IPS-18a (cell line): ENCODE data around the gene EYS.

Experiments used
- H3K27ac ChIP-seq: one replicate; pipeline ENCODE4 v1.5.1; 2013; ENCODE audit warnings: low read length
- H3K27me3 ChIP-seq: one replicate; pipeline ENCODE4 v1.6.1; 2013; ENCODE audit warnings: mild to moderate bottlenecking, low read length; ENCODE audit not compliant: control insufficient read depth, insufficient read depth
- H3K36me3 ChIP-seq: one replicate; pipeline ENCODE4 v1.6.1; 2013; ENCODE audit warnings: low read depth, low read length; ENCODE audit not compliant: control insufficient read depth
- H3K4me1 ChIP-seq: one replicate; pipeline ENCODE4 v1.6.1; 2013; ENCODE audit warnings: low read depth, low read length; ENCODE audit not compliant: control insufficient read depth
- H3K4me3 ChIP-seq: one replicate; pipeline ENCODE4 v1.5.1; 2013; ENCODE audit warnings: low read length
- H3K9ac ChIP-seq: one replicate; pipeline ENCODE4 v1.6.1; 2013; ENCODE audit warnings: mild to moderate bottlenecking, low read length, moderate library complexity
- H3K9me3 ChIP-seq: one replicate; pipeline ENCODE4 v1.6.1; 2013; ENCODE audit warnings: low read depth, low read length; ENCODE audit not compliant: control insufficient read depth

The EYS gene

DNA sequence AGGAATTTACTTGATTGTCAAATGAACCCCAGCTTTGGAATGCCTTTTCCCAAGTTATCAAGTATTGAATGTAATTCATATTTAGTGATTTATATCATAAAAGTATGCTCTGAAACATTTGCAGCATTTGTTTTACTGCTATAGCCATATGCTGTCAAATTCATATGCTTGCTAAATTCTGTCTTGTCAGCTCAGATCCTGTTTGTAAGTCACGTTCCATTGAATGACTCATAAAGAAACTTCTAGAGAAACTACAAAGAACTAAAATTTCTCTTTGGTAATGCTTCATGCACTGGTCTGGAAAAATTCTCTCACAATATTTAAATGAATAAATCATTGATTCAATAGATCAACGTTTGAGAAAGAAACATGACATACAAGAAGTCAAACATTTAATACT, 1625.6 kb downstream of the EYS start:
- Histone ChIP-seq H3K27ac (no peak overlapping the region), H3K9ac (no peak overlapping the region), H3K9me3 (no peaks in the 10 kb centered on the region), H3K4me1 (no peaks in the 10 kb centered on the region), H3K4me3 (no peak overlapping the region), H3K27me3 (no peaks in the 10 kb centered on the region), H3K36me3 (no peaks in the 10 kb centered on the region)

GRCh38 chr6:64074981-64075380, 1632.0 kb downstream of the EYS start:
- Histone ChIP-seq H3K9ac (no peak overlapping the region), H3K36me3 (no peaks in the 10 kb centered on the region), H3K27me3 (no peaks in the 10 kb centered on the region), H3K9me3 (no peaks in the 10 kb centered on the region), H3K4me1 (no peaks in the 10 kb centered on the region), H3K27ac (no peak overlapping the region), H3K4me3 (no peak overlapping the region)

GRCh38 chr6:64072686-64073085, 1634.3 kb downstream of the EYS start:
- H3K9me3 ChIP-seq, result no peaks in the 10 kb centered on the region
- H3K4me3 ChIP-seq, result no peak overlapping the region
- no peak overlapping the region for H3K27ac ChIP-seq
- no peaks in the 10 kb centered on the region for H3K27me3 ChIP-seq
- no peaks in the 10 kb centered on the region for H3K4me1 ChIP-seq
- no peak overlapping the region for H3K9ac ChIP-seq
- no peaks in the 10 kb centered on the region for H3K36me3 ChIP-seq

GRCh38 chr6:64064919-64065318, 1642.1 kb downstream of the EYS start:
- H3K9ac ChIP-seq, result no peak overlapping the region
- H3K27ac ChIP-seq, result no peak overlapping the region
- no peak overlapping the region for H3K4me3 ChIP-seq
- H3K9me3 ChIP-seq, result no peaks in the 10 kb centered on the region
- H3K4me1 ChIP-seq, result no peaks in the 10 kb centered on the region
- no peaks in the 10 kb centered on the region for H3K27me3 ChIP-seq
- H3K36me3 ChIP-seq, result no peaks in the 10 kb centered on the region

DNA sequence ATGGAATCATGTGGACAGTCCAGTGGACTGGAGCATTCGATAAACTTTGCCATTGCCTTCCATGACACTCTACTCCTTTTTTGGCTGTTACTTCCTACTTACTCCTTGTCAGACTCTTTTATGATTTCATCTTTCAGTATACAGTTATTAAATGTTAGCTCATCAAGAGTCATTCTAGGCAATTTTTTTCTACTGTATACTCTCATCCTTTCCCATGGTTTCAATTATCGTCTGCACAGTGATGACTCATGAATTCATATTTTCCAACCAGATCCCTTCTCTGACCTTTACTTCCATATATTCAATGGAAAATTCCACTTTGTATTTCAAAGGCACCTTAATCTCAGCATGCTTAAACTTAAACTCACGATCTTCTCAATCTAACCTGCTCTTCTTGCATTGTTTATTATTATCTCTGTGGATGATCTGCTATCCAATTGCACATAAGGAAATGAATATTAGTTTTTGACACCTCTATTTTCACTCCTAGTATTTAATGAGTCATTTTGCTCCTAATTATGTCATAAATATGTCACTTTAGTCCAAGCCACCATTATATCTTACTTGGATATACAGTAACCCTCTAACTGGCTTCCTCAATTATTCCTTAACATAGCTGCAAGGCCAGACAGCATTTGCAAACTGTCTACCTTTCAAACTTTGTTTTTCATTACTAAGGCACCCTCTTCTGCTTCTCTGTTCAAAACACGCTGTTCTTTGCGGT, 1643.9 kb downstream of the EYS start:
- Histone ChIP-seq H3K9ac (no peak overlapping the region), H3K27me3 (no peaks in the 10 kb centered on the region), H3K27ac (no peak overlapping the region), H3K4me3 (no peak overlapping the region), H3K4me1 (no peaks in the 10 kb centered on the region), H3K36me3 (no peaks in the 10 kb centered on the region), H3K9me3 (no peaks in the 10 kb centered on the region)

- H3K4me3 ChIP-seq, result no peak overlapping the region
- H3K27ac ChIP-seq, result no peak overlapping the region
- H3K27me3 ChIP-seq, result no peaks in the 10 kb centered on the region
- no peaks in the 10 kb centered on the region for H3K9me3 ChIP-seq
- H3K9ac ChIP-seq, result no peak overlapping the region
- H3K4me1 ChIP-seq, result no peaks in the 10 kb centered on the region
- no peaks in the 10 kb centered on the region for H3K36me3 ChIP-seq
These were observed 1652.2 kb downstream of the EYS start for GRCh38 chr6:64054861-64055260.

- no peaks in the 10 kb centered on the region for H3K9me3 ChIP-seq
- H3K27ac ChIP-seq, result no peak overlapping the region
- no peaks in the 10 kb centered on the region for H3K36me3 ChIP-seq
- no peak overlapping the region for H3K9ac ChIP-seq
- H3K27me3 ChIP-seq, result no peaks in the 10 kb centered on the region
- H3K4me1 ChIP-seq, result no peaks in the 10 kb centered on the region
- no peak overlapping the region for H3K4me3 ChIP-seq
These were observed 1656.4 kb downstream of the EYS start for GRCh38 chr6:64050590-64050989.

DNA sequence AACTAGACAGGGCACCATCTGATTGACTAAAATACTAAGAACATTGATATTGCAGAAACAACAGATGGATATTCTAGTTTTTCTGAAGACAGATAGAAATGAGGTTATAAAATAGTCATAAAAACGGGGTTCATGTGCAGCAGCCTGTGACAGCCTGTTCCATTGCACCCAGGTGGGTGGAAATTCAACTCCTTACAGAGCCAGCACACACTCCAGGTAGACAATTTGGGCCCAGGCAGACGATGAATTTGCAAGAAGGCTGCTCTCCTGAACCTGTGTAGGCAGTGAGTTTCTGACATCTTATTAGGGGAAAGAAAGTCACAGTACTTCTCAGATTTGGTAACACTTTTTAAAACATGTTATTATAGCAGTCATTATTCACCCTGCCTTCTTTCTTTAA, 1657.3 kb downstream of the EYS start:
- H3K27me3 ChIP-seq, result no peaks in the 10 kb centered on the region
- no peak overlapping the region for H3K9ac ChIP-seq
- no peak overlapping the region for H3K27ac ChIP-seq
- no peaks in the 10 kb centered on the region for H3K4me1 ChIP-seq
- no peaks in the 10 kb centered on the region for H3K36me3 ChIP-seq
- H3K4me3 ChIP-seq, result no peak overlapping the region
- H3K9me3 ChIP-seq, result no peaks in the 10 kb centered on the region

- H3K27me3 ChIP-seq, result no peaks in the 10 kb centered on the region
- no peaks in the 10 kb centered on the region for H3K9me3 ChIP-seq
- no peak overlapping the region for H3K27ac ChIP-seq
- H3K4me1 ChIP-seq, result no peaks in the 10 kb centered on the region
- H3K36me3 ChIP-seq, result no peaks in the 10 kb centered on the region
- H3K4me3 ChIP-seq, result no peak overlapping the region
- no peak overlapping the region for H3K9ac ChIP-seq
These were observed 1660.2 kb downstream of the EYS start for GRCh38 chr6:64046746-64047208.

DNA sequence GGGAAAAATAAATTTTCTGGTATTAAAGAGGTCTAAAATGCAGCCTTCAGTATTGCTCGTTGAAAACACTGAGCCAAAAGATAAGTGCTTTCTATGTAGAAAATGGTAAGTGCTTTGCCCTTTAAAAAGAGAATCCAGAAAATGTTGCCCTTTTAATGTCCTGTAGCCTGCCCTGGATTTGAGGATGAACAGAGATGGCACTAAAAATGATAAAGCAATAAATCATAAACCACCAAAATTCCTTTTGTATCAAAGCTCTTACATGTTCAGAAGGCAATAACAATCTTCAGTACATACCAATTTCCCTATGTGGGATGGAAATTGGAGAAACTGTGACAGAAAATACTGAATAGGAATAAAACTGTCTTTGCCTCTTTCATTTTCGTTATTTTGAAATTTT, 1665.7 kb downstream of the EYS start:
- Histone ChIP-seq H3K36me3 (no peaks in the 10 kb centered on the region), H3K27me3 (no peaks in the 10 kb centered on the region), H3K9me3 (no peaks in the 10 kb centered on the region)

DNA sequence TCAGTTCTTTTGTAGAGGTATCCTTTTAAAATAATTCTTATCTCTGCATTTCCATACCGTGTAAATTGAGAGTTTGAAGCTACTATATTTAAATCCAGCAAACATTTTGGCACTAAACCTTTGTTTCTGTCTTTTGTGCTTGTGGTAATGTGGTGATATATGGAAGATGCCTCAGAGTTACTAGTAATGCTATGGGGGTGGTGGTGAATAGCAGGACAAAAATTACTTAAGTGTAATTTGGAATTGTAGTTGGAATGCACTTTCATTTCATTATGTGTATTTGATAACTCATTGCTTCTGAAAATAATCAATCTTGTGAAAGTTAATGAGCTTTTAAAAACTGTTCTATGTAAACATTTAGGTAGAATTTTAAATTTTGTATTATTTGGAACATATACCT, 1666.9 kb downstream of the EYS start:
- H3K9ac ChIP-seq, result no peak overlapping the region
- no peaks in the 10 kb centered on the region for H3K27me3 ChIP-seq
- H3K36me3 ChIP-seq, result no peaks in the 10 kb centered on the region
- H3K9me3 ChIP-seq, result no peaks in the 10 kb centered on the region
- H3K4me1 ChIP-seq, result no peaks in the 10 kb centered on the region
- H3K4me3 ChIP-seq, result no peak overlapping the region
- no peak overlapping the region for H3K27ac ChIP-seq

More for the DNA sequence above, 1665.7 kb downstream of the EYS start:
- Histone ChIP-seq H3K9ac (no peak overlapping the region), H3K4me1 (no peaks in the 10 kb centered on the region), H3K4me3 (no peak overlapping the region), H3K27ac (no peak overlapping the region)

DNA sequence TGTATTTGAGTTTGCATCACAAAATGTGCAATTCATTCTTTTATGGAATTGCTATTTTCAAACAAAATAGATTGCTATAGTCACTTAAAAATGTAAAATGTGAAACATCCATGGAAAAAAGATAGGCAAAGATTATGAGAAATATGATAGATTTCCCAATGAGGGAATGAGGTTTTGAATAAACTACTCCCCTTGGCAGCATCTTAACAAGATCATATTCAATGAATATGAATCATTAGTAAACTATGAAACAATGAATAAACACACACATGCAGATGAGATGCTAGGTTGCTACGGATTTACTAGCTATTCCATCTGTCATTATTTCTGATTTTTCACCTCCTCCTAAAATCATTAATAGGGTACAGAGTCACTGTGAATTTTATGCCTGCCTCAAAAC, 1669.6 kb downstream of the EYS start:
- Histone ChIP-seq H3K27me3 (no peaks in the 10 kb centered on the region), H3K4me1 (no peaks in the 10 kb centered on the region), H3K36me3 (no peaks in the 10 kb centered on the region), H3K4me3 (no peak overlapping the region), H3K27ac (no peak overlapping the region), H3K9ac (no peak overlapping the region), H3K9me3 (no peaks in the 10 kb centered on the region)
